Activated CD4-positive, alpha-beta T cell treated with anti-CD3 and anti-CD28 coated beads for 36 hours (primary cell): ENCODE measurements around the gene SAMD4B. TPM values are rescaled to one million over a fixed set of nuclear protein-coding genes. Genes with fewer than 3 reads are reported as not detected.
A peak's percentile ranks its signal among the peaks of the same experiment; 100 is the strongest.
"Not testable (repeated sequence)": the region's sequence is repeated elsewhere in the genome, so short reads cannot be mapped to it uniquely, and the experiment has no call there.

Experiments used
- ATAC-seq: fragments of 200-7000 bp; cut with Tn5 transposase; one replicate; pipeline ENCODE4 v1.10.0; 2021; ENCODE audit warnings: mild to moderate bottlenecking, moderate library complexity
- CTCF ChIA-PET: fragments of 350-600 bp; sonication (Branson Sonifier 250); formaldehyde crosslinking; loops from one replicate; lab custom pipeline; 2021; ENCODE audit warnings: antibody characterized with exemption; lab: Charles Lee
- POLR2A ChIA-PET: fragments of 350-600 bp; sonication (Branson Sonifier 250); formaldehyde crosslinking; loops from one replicate; lab custom pipeline; 2021; ENCODE audit warnings: antibody characterized with exemption, inconsistent platforms; lab: Charles Lee
- DNase-seq: peaks from one replicate; pipeline ENCODE4 v3.0.0-alpha.2; 2020
- H3K27ac Mint-ChIP-seq: one replicate; pipeline ENCODE4 v1.8.0; 2021; ENCODE audit warnings: mixed read lengths
- H3K27me3 Mint-ChIP-seq: one replicate; pipeline ENCODE4 v1.8.0; 2021; ENCODE audit warnings: mixed read lengths
- H3K36me3 Mint-ChIP-seq: one replicate; pipeline ENCODE4 v1.8.0; 2021; ENCODE audit warnings: low read depth, mixed read lengths
- H3K4me1 Mint-ChIP-seq: one replicate; pipeline ENCODE4 v1.8.0; 2021; ENCODE audit warnings: mixed read lengths
- H3K4me3 Mint-ChIP-seq: one replicate; pipeline ENCODE4 v1.8.0; 2021; ENCODE audit warnings: mild to moderate bottlenecking, moderate library complexity, mixed read lengths
- H3K9me3 Mint-ChIP-seq: one replicate; pipeline ENCODE4 v1.8.0; 2021; ENCODE audit warnings: low read depth, mixed read lengths
- intact Hi-C, 2 experiments: fragments of 100-400 bp; cut with DNase I in 1 of 2; cut with micrococcal nuclease in 1 of 2; formaldehyde crosslinking; loops; one replicate each; pipeline versions ENCODE4 v1.14.2 to v1.15.1; 2022 to 2024; cut with DNase I, micrococcal nuclease
- total RNA-seq, 2 experiments: library from RNA; stranded (reverse); gene quantifications; one replicate each; pipeline ENCODE4 v1.2.3, GENCODE V29; 2021

Gene SAMD4B
- total RNA-seq, 2 experiments from 2014 or later: 45.2 to 46.9 TPM

DNA sequence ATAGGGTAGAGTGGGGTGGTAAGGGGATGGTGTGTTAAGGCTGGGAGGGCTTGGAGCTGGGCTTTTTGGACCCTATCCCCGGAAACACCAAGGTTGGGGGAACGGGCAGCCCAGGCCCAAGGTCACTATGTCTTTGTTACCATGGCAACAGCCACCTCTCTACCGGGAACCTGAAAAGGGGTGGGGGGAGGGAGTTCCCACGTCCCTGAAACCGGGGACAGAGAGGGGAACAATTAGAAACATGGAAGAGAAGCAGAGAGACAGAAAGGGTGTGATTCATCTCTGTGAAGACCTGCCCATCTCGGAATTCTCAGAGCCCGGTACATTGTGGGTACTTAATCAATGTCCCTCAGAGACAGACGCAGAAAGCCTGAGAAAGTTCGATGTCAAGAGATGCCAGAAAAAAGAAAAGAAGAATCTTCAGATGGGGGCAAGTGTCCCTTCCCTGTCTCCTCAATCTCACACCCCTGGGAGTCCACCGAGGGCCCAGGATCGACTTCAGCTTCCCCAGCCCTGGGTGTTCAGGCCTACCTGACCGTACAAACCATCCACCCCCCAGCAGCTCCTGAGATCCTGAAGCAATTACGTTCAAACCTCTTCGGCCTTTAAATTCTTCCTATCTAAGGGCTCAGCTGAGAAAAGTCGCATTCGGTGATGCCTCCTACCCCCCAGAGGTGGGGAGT, 14.7 kb upstream of the SAMD4B start:
- Mint-ChIP-seq H3K27ac (no peak overlapping the region), H3K4me1 (peaks cover 34% of the 10 kb centered on the region), H3K4me3 (no peak overlapping the region), H3K9me3 (no peaks in the 10 kb centered on the region), H3K36me3 (peaks cover 28% of the 10 kb centered on the region), H3K27me3 (no peaks in the 10 kb centered on the region)
- ChIA-PET CTCF (interaction anchor here (0.7 to 3.5 kb wide), 20 partner anchors 15 to 365 kb away, joined by 3 to 15 read pairs (median 3); partner anchors contain the start of genes MED29, PAF1, PLEKHG2 and SAMD4B), POLR2A (interaction anchor here (0.7 kb wide), 1 partner anchor 22 kb away, joined by 3 read pairs; no protein-coding TSS in a partner anchor)
- ATAC-seq (no peak), DNase-seq (no peak)
- intact Hi-C loops: loop anchor here (1.0 kb wide), 2 partner anchors 115 to 205 kb away; no protein-coding TSS in a partner anchor

DNA sequence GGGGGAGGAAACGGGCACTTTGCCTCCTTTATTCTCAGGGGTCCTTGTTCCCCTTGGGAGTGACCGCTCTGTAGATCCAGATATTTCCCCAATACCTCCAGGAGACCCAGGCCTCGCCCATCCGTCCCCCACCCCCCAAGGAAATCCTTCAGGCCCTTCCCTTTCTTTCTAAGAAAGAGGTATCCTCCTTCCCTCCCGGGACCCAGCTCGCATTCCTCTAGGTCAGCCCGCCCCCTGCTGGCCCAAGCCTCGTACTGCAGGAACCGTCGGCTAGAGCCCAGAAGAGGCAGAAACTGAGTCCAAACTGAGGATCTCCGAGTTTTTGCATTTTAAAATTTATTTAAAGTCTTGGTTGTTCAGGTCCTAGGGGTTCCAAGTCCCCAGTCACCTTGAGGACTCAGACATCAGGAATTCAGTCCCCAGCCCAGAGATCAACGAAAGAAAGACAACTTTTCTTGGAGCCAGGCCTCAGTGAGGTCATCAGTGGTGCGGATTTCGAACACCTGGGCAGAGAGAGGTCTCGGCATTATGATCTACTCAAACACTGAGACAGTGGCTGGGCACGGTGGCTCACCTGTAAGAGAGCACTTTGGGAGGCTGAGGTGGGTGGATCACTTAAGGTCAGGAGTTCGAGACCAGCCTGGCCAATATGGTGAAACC, 14.0 kb upstream of the SAMD4B start:
- peak; percentile 90 for DNase-seq
- Mint-ChIP-seq H3K27me3 (no peaks in the 10 kb centered on the region), H3K9me3 (no peaks in the 10 kb centered on the region), H3K36me3 (peaks cover 33% of the 10 kb centered on the region), H3K27ac (peak overlapping the region; percentile 51), H3K4me1 (peaks cover 40% of the 10 kb centered on the region), H3K4me3 (no peak overlapping the region)
- ChIA-PET CTCF (interaction anchor here (0.5 to 3.5 kb wide), 20 partner anchors 14 to 365 kb away, joined by 3 to 15 read pairs (median 3); partner anchors contain the start of genes MED29, PAF1, PLEKHG2 and SAMD4B), POLR2A (interaction anchor here (0.7 kb wide), 1 partner anchor 23 kb away, joined by 3 read pairs; no protein-coding TSS in a partner anchor)
- ATAC-seq: peak; percentile 39
- intact Hi-C loops: loop anchor here (1.0 kb wide), 2 partner anchors 116 to 206 kb away; no protein-coding TSS in a partner anchor

DNA sequence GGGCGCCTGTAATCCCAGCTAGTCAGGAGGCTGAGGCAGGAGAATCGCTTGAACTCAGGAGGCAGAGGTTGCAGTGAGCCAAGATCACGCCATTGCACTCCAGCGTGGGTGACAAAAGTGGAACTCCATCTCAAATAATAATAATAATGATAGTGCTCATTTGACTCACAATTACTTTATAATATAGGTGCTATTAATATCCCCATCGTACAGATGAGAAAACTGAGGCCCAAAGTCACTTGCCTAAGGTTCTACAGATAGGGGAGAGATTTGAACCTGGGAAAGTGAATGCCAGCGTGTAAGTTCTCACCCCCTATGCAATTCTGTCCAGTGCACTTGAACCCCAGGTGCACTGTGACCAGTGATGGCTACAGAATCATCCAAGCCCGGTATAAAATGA, 12.3 kb upstream of the SAMD4B start:
- H3K27me3 Mint-ChIP-seq: no peaks in the 10 kb centered on the region

DNA sequence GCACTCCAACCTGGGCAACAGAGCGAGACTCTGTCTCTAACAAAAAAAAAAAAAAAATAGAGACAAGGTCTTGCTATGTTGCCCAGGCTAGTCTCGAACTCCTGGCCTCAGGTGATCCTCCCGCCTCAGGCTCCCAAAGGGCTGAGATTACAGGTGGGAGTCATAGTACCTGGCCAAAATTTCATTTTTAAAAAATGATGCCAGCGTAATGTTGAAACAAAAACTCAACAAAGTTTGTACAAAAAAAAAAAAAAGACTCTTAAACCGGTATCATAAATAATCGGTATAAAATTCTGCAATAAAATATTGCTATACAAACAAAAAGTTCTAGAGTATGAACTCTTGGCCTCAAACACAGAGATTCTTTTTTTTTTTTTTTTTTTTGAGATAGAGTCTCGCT, 9.9 kb upstream of the SAMD4B start:
- POLR2A ChIA-PET: no interaction called here

More for the DNA sequence above, 12.3 kb upstream of the SAMD4B start:
- Mint-ChIP-seq H3K27ac (peak overlapping the region; percentile 31), H3K4me1 (peaks cover 48% of the 10 kb centered on the region), H3K9me3 (no peaks in the 10 kb centered on the region), H3K4me3 (no peak overlapping the region), H3K36me3 (peaks cover 44% of the 10 kb centered on the region)
- ChIA-PET CTCF (interaction anchor here (1.2 kb wide), 1 partner anchor 17 kb away, joined by 5 read pairs; no protein-coding TSS in a partner anchor), POLR2A (no interaction called here)
- intact Hi-C loops: no loop called here
- DNase-seq: no peak
- no peak for ATAC-seq

DNA sequence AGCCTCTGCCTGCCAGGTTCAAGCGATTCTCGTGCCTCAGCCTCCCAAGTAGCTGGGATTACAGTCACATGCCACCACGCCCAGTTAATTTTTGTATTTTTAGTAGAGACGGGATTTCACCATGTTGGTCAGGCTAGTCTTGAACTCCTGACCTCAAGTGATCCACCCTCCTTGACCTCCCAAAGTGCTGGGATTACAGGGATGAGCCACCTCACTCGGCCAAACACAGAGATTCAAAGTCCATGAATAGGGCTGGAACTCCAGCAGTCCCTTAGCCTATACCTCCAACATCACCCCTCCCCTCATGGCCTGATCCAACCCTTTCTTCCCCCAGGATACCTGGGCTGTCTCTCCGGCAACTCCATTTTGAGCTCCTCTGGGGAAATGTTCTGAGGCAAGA, 9.5 kb upstream of the SAMD4B start:
- Mint-ChIP-seq H3K27ac (peak overlapping the region; percentile 75), H3K4me1 (peaks cover 64% of the 10 kb centered on the region), H3K36me3 (peaks cover 48% of the 10 kb centered on the region), H3K4me3 (peak overlapping the region; percentile 39)
- DNase-seq, POLR2A ChIA-PET, intact Hi-C loops, ATAC-seq, H3K9me3 Mint-ChIP-seq, H3K27me3 Mint-ChIP-seq: not testable (repeated sequence)
- CTCF ChIA-PET: interaction anchor here (0.7 kb wide), 2 partner anchors 101 to 222 kb away, joined by 3 read pairs; no protein-coding TSS in a partner anchor

More for the DNA sequence above, 9.9 kb upstream of the SAMD4B start:
- DNase-seq (no peak), ATAC-seq (no peak)
- H3K9me3 Mint-ChIP-seq: no peaks in the 10 kb centered on the region
- peaks cover 48% of the 10 kb centered on the region for H3K36me3 Mint-ChIP-seq
- CTCF ChIA-PET: interaction anchor here (0.7 to 1.3 kb wide), 2 partner anchors 222 to 906 kb away, joined by 3 read pairs; no protein-coding TSS in a partner anchor
- H3K27me3 Mint-ChIP-seq: no peaks in the 10 kb centered on the region
- peak overlapping the region; percentile 75 for H3K27ac Mint-ChIP-seq
- H3K4me1 Mint-ChIP-seq: peaks cover 62% of the 10 kb centered on the region
- intact Hi-C loops: no loop called here
- H3K4me3 Mint-ChIP-seq: peak overlapping the region; percentile 39

DNA sequence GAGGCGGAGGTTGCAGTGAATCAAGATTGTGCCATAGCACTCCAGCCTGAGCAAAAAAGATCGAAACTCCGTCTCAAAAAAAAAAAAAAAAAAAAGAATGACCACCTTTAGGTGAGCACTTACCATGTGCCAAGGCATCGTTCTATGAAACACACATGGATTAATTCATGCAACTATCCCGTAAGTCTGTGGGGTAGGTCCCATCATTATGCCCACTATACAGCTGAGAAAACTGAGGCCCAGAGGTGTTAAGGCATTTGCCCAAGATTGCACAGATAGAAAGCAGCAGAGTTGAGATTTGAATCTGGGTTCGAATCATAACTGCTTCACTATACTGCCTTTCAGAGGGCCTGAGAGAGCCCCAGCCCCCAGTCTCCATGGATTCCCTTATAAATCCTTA, 8.7 kb upstream of the SAMD4B start:
- ATAC-seq: no peak

DNA sequence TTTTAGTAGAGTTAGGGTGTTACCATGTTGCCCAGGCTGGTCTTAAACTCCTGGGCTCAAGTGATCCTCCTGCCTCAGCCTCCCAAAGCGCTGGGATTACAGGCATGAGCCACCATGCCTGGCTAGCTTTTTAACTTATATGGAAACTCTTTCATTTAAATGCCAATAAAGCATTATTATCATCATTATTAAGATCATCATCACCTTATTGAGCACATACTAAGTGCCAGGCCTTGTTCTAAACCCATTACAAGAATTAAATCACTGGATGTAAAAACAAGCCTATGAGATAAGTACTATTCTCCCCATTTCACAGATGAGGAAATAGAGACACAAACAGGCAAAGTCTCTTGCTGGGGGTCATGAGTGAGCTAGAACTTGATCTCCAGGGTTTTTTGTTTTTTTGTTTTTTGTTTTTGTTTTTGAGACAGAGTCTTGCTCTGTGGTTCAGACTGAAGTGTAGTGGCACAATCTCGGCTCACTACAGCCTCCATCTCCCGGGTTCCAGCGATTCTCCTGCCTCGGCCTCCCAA, 7.7 kb upstream of the SAMD4B start:
- POLR2A ChIA-PET: interaction anchor here (0.6 to 1.1 kb wide), 3 partner anchors 12 to 93 kb away, joined by 3 to 7 read pairs (median 3); no protein-coding TSS in a partner anchor
- H3K9me3 Mint-ChIP-seq: no peaks in the 10 kb centered on the region
- ATAC-seq (no peak), DNase-seq (no peak)
- H3K4me1 Mint-ChIP-seq: peaks cover 55% of the 10 kb centered on the region
- peak overlapping the region; percentile 97 for H3K27ac Mint-ChIP-seq
- H3K4me3 Mint-ChIP-seq: peak overlapping the region; percentile 96
- peaks cover 37% of the 10 kb centered on the region for H3K36me3 Mint-ChIP-seq
- intact Hi-C loops: no loop called here
- CTCF ChIA-PET: interaction anchor here (0.6 to 3.2 kb wide), 8 partner anchors 12 to 224 kb away, joined by 3 to 8 read pairs (median 4); partner anchors contain the start of genes PAF1 and RPS16
- no peaks in the 10 kb centered on the region for H3K27me3 Mint-ChIP-seq

More for the DNA sequence above, 8.7 kb upstream of the SAMD4B start:
- Mint-ChIP-seq H3K36me3 (peaks cover 44% of the 10 kb centered on the region), H3K9me3 (no peaks in the 10 kb centered on the region), H3K4me3 (peak overlapping the region; percentile 39), H3K27ac (peak overlapping the region; percentile 58), H3K27me3 (no peaks in the 10 kb centered on the region), H3K4me1 (peaks cover 63% of the 10 kb centered on the region)
- ChIA-PET CTCF (interaction anchor here (0.7 to 3.2 kb wide), 6 partner anchors 13 to 223 kb away, joined by 3 to 8 read pairs (median 4); no protein-coding TSS in a partner anchor), POLR2A (interaction anchor here (0.6 kb wide), 1 partner anchor 11 kb away, joined by 7 read pairs; no protein-coding TSS in a partner anchor)
- no peak for DNase-seq
- intact Hi-C loops: no loop called here

DNA sequence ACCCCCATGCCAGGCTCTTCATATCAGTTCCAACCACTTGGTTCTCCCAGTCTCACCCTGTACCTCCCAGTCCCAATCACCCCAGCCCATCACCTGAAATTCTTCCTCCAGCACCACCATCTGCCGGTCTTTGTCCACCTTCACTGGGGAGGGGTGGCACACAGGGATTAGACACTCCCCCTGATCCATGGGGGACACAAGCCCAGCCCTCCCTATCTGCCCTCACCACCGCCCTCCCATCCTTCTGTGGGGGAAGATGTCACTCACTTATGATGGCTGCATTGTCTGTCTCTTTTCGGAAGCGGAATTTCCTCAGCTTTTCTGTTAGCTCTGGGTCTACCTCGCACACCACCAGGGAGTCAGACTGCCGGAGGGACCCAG, 7.1 kb upstream of the SAMD4B start:
- ChIA-PET CTCF (interaction anchor here (0.6 to 3.2 kb wide), 6 partner anchors 11 to 213 kb away, joined by 3 to 8 read pairs (median 4); no protein-coding TSS in a partner anchor), POLR2A (interaction anchor here (1.0 to 1.1 kb wide), 2 partner anchors 30 to 92 kb away, joined by 3 read pairs; no protein-coding TSS in a partner anchor)
- DNase-seq: peak; percentile 61
- peaks cover 59% of the 10 kb centered on the region for H3K4me1 Mint-ChIP-seq
- no peaks in the 10 kb centered on the region for H3K9me3 Mint-ChIP-seq
- peak; percentile 49 for ATAC-seq
- H3K27ac Mint-ChIP-seq: peak overlapping the region; percentile 97
- H3K36me3 Mint-ChIP-seq: peaks cover 35% of the 10 kb centered on the region
- intact Hi-C loops: no loop called here
- peak overlapping the region; percentile 96 for H3K4me3 Mint-ChIP-seq
- no peaks in the 10 kb centered on the region for H3K27me3 Mint-ChIP-seq

DNA sequence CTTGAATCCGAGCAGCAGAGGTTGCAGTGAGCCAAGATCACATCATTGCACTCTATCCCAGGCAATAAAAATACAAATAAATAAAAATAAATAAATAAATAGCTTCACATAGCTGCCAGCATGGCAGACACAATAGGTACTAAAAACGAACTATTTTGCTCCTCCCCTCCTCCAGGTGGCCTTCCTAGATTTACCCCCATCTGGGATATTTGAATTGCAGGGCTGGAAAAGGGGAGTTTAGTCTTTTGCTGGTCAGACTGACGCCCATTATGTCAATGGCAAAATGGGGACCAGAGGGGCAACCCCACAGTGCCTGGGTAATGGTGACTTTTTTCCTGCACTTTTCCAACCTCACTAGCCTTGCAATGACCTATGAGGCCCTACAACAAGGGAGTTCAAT, 5.7 kb upstream of the SAMD4B start:
- H3K27ac Mint-ChIP-seq: peak overlapping the region; percentile 97
- POLR2A ChIA-PET: interaction anchor here (0.6 kb wide), 2 partner anchors 12 to 719 kb away, joined by 3 read pairs; no protein-coding TSS in a partner anchor

DNA sequence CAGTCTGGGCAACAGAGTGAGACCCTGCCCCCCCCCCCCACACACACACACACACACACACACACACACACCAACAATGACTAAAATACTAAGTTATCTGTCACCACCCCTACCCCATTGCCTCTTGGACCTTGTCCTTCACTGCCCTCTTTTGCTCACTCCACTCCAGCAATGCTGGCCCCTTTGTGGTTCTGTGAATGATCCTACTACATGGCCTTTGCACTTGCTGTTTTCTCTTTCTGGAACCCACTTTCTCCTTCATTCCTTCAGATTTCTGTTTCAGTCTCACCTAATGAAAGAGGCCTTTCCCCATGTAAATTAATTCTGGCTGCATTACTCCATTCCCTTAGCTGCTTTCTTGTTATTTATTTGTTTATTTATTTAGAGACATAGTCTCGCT, 2.5 kb upstream of the SAMD4B start:
- no peak for DNase-seq
- H3K9me3 Mint-ChIP-seq: no peaks in the 10 kb centered on the region
- ChIA-PET POLR2A (no interaction called here), CTCF (no interaction called here)
- intact Hi-C loops: loop anchor here (5.0 kb wide), 4 partner anchors 143 to 493 kb away; partner anchors contain the start of genes EID2B (in 2 of the 2), DYRK1B (in 1 of the 2) and TIMM50 (in 1 of the 2)
- H3K36me3 Mint-ChIP-seq: peaks cover 13% of the 10 kb centered on the region
- peaks cover 61% of the 10 kb centered on the region for H3K4me1 Mint-ChIP-seq
- no peak overlapping the region for H3K4me3 Mint-ChIP-seq
- peak overlapping the region; percentile 88 for H3K27ac Mint-ChIP-seq
- no peaks in the 10 kb centered on the region for H3K27me3 Mint-ChIP-seq
- ATAC-seq: no peak

More for the DNA sequence above, 5.7 kb upstream of the SAMD4B start:
- no peak for ATAC-seq
- Mint-ChIP-seq H3K9me3 (no peaks in the 10 kb centered on the region), H3K36me3 (peaks cover 26% of the 10 kb centered on the region), H3K27me3 (no peaks in the 10 kb centered on the region), H3K4me1 (peaks cover 59% of the 10 kb centered on the region), H3K4me3 (peak overlapping the region; percentile 96)
- no peak for DNase-seq
- CTCF ChIA-PET: interaction anchor here (1.3 to 3.2 kb wide), 2 partner anchors 62 to 214 kb away, joined by 4 to 8 read pairs; no protein-coding TSS in a partner anchor
- intact Hi-C loops: loop anchor here in 1 of 2 experiments (1.0 kb wide), 1 partner anchor 211 kb away; the partner anchor contains the start of gene PAK4
